GM21825 (cell line): Measurements from ENCODE around the gene DQX1.

Experiments used
- ATAC-seq: cut with Tn5 transposase; IDR thresholded peaks from one replicate; pipeline ENCODE4 v1.9.1; 2021; ENCODE audit warnings: mild to moderate bottlenecking, moderate library complexity; ENCODE audit not compliant: unreplicated experiment

Gene DQX1

GRCh38 chr2:74554820-74555531 is 28.9 kb upstream of the DQX1 start:
- ATAC-seq, result peak; percentile 34

GRCh38 chr2:74553892-74554819 is 28.1 kb upstream of the DQX1 start, which contains the start of the genes DOK1 and LOXL3:
Gene DOK1 (plus strand): TSS chr2:74554720. CDS start chr2:74554755, 35 bp downstream.
Gene LOXL3 (minus strand): TSS chr2:74553942. CDS start chr2:74552634, 1,308 bp downstream.
- ATAC-seq, result peak; percentile 55

DNA sequence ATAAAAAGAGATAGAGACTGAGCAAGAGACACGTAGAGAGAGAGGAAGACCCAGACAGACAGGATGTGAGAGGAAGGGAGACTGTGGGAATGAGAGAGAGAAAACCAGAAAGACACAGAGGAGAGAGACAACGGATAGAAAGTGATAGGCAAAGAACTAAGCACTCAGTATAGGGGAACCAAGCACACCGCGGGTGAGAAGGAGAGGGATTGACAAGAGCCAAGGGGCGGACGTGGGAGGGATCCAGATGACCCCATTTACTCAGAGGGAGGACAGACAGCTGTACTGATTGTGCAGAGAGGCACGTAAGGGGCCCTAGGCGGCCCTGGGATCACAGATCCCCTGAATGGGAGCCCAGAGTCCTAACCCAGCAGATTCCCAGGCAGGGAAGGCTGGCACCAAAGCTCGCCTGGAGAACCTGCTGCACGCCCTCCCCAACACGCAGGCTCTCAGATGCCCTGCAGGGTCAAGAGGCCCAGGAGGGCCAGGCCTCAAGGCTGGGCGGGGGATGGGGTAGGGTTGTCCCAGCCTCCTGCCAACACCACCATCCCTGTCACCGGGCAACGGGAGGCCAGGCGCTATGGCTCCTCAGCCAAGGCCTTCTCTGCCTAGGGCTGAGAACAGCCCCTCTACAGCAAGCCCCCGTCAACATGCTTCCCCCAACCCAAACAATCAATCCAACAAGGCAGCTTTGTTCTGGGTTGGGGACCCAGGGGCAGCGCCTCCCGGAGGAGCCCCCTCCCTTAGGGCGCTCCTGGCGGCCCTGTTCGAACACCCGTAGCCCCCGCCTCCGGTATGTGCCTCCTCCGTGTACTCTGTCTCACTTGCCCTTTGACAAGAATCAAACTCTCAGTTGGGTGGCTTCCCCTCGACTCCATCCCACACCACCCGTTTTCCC is 27.1 kb upstream of the DQX1 start:
- ATAC-seq, result no peak

- ATAC-seq, result no peak
These were observed 26.2 kb upstream of the DQX1 start for GRCh38 chr2:74551942-74552913.

DNA sequence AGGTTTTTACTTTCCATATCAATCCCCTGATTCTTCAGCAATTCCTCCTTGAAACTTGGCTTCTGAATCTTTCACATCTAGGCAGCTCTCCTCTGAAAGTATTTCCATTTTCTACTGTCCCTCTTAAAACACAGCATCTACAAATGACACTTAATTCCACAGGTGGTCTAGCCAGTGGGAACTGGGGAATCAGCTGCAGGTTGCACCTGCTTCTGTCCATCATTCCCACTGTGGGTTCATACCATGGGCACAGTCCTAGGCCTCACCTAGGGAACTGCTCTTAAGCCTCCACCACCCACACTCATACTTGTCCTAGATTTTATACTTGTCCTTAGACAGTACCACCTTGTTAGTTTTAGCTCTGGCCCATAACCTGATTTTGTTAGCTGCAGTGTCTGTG is 25.5 kb upstream of the DQX1 start:
- no peak for ATAC-seq

DNA sequence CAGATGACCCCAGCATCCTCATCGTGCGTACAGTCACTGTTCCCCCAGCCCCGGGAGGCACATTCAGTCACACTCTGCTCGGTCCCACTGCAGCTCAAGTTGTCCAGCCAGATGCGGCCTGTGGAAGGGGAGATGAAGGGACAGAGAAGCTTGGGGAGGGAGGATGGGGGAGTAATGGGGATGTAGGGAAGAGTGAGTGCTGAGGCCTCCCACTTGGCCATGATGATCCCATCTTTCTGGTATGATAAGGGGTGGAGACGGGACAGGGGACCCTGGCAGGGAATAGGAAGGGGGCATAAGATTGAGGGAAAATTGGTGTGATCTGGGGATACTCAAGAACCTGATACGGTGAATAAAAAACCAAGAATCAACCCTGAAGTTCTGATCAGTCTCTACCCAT is 24.2 kb upstream of the DQX1 start:
- ATAC-seq, result no peak

GRCh38 chr2:74548900-74549826 is 23.1 kb upstream of the DQX1 start:
- peak; percentile 39 for ATAC-seq

- no peak for ATAC-seq
These were observed 22.4 kb upstream of the DQX1 start for GRCh38 chr2:74548285-74548899.

DNA sequence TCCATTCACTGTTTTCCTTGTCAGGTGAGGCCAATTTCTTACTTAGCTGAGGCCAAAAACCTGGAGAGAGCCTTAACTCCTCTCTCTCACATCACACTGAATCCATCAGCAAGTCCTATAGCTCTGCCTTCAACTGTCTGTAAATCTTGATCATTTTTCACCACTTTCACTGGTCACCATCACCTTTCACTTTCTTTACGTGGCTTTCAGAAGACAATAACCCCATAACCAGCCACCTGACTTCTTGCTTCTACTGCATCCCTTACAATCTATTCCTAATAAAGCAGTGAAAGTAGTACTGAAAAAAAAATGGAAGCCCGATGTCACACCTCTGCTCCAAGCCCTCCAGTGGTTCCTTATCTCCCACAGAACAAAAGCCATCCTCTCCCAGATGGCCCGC is 20.0 kb upstream of the DQX1 start:
- no peak for ATAC-seq

- ATAC-seq, result no peak
These were observed 18.6 kb upstream of the DQX1 start for GRCh38 chr2:74544634-74545033.

DNA sequence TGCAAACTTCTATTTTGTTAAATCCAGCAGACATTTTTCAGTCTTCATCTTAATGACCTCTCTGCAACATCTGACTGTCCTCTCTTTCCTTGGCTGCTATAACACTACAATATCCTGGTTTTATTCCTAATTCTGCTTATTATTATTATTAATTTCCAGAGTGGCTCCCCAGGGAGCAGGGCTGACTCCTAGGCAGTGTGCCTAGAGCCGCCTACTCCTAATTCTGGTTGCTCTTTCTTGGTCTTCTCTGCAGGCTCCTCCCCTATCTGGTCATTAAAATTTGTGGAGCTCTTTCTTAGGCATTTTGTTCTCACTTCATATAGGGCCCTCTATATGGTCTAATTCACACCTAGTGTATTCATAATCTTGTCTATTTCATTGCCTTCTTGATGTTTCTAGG is 16.9 kb upstream of the DQX1 start:
- ATAC-seq, result no peak

DNA sequence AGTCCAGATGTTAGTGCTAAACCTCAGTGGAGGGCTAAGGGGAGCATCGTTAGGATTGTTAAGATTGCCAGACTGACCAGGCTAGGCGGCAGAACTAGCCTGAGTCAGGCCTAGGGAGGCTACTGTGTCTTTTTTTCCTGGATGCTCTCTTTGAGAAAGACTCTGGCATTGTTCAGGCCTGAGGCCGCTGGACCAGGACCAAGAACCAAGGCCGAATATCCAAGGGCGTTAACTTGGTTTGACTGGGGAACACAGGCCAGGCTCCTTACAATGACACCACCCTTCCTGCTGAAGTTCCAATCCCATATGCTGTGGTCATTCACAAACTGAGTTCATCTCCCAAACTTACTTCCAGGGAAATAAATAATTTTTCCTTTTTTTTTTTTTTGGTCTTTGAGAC is 14.3 kb upstream of the DQX1 start:
- ATAC-seq, result no peak

DNA sequence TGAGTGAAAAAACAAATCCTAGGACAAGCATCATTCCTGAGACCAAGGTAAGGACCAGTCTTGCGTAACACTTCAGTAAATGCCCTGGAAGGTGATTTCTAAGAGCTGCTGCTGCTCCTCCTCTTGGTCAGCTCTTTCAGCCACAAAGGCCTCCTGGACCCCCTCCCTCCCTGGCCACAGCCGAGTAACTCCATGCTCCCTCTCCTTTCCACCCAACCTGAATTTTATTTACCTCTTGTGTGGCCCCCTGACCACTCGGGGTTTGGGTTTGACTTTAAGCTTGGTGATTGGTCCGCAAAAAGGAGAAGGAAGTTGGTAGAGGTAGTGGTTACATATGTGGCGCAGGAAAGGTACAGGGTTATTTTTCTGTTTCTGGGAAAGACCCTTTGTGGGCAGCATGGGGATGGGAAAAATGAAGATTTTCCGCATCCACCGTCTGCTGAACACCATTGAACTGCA is 12.9 kb upstream of the DQX1 start:
- no peak for ATAC-seq

GRCh38 chr2:74537140-74537539 is 11.1 kb upstream of the DQX1 start:
- no peak for ATAC-seq

GRCh38 chr2:74536166-74536950 is 10.3 kb upstream of the DQX1 start:
- no peak for ATAC-seq

GRCh38 chr2:74535440-74535965 is 9.5 kb upstream of the DQX1 start:
- no peak for ATAC-seq

GRCh38 chr2:74534411-74534810 is 8.4 kb upstream of the DQX1 start:
- ATAC-seq, result no peak
